Lower leg skin (tissue), 3 donors: ENCODE results near the gene FBXL20.

Source experiments
- POLR2A ChIP-seq, 2 donors: fragments of 450-650 bp; IDR thresholded peaks; one replicate each; pipeline ENCODE4 v1.6.1; 2016 to 2017; ENCODE audit warnings: antibody characterized with exemption in 2 of 2, mild to moderate bottlenecking in 1 of 2, moderate library complexity in 1 of 2
- TF ChIP-seq, protein P1 (sequence below), 3 donors: fragments of 450-650 bp; IDR thresholded peaks; one replicate each; pipeline ENCODE4 v1.5.1; 2016; ENCODE audit warnings: antibody characterized with exemption in 3 of 3, mild to moderate bottlenecking in 3 of 3, moderate library complexity in 2 of 3

DNA sequence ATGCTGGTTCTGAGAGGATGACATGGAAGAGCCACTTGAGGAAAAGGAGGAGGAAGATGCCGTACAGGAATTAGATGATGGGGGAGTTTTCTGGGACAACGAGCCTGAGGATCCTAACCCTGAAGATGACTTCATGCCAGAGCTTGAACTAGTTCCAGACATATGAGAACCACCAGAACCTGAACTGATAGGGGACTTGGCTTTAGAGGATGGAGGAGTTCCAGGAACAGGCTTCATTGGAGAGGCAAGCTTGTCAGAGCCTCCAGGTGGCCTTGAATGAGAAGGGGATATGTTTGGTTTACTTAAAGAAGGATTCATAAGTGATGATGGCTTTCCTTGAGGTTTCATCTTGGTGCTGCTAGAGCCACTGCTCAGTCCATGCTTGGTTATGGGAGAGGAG, 6.9 kb upstream of the FBXL20 start:
- TF ChIP-seq, protein P1, sequence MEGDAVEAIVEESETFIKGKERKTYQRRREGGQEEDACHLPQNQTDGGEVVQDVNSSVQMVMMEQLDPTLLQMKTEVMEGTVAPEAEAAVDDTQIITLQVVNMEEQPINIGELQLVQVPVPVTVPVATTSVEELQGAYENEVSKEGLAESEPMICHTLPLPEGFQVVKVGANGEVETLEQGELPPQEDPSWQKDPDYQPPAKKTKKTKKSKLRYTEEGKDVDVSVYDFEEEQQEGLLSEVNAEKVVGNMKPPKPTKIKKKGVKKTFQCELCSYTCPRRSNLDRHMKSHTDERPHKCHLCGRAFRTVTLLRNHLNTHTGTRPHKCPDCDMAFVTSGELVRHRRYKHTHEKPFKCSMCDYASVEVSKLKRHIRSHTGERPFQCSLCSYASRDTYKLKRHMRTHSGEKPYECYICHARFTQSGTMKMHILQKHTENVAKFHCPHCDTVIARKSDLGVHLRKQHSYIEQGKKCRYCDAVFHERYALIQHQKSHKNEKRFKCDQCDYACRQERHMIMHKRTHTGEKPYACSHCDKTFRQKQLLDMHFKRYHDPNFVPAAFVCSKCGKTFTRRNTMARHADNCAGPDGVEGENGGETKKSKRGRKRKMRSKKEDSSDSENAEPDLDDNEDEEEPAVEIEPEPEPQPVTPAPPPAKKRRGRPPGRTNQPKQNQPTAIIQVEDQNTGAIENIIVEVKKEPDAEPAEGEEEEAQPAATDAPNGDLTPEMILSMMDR (IDR thresholded peaks at IDR 0.05), result no peak
- no peak for TF ChIP-seq POLR2A (IDR thresholded peaks at IDR 0.05)
